Activated naive CD8-positive, alpha-beta T cell treated with anti-CD3 and anti-CD28 coated beads, Interleukin-2, amount 50 U/mL, for 16 hours (primary cell): ENCODE measurements around the gene NPSR1.
"Not testable (repeated sequence)": the region's sequence is repeated elsewhere in the genome, so short reads cannot be mapped to it uniquely, and the experiment has no call there.

ENCODE experiments used
- DNase-seq: peaks from one replicate; pipeline ENCODE4 v3.0.0-alpha.2; 2020; ENCODE audit warnings: low read depth, low spot score

Gene NPSR1

GRCh38 chr7:34868602-34869001 lies 210.6 kb downstream of the NPSR1 start:
- not testable (repeated sequence) for DNase-seq

GRCh38 chr7:34869057-34869456 lies 211.0 kb downstream of the NPSR1 start:
- DNase-seq = no peak

GRCh38 chr7:34870041-34870440 lies 212.0 kb downstream of the NPSR1 start:
- DNase-seq = not testable (repeated sequence)

GRCh38 chr7:34874329-34874728 lies 216.3 kb downstream of the NPSR1 start:
- DNase-seq = not testable (repeated sequence)

GRCh38 chr7:34875481-34875880 lies 217.5 kb downstream of the NPSR1 start:
- no peak for DNase-seq

GRCh38 chr7:34878944-34879735 lies 221.1 kb downstream of the NPSR1 start:
- DNase-seq = not testable (repeated sequence)

GRCh38 chr7:34879871-34880270 lies 221.9 kb downstream of the NPSR1 start:
- no peak for DNase-seq

- DNase-seq = not testable (repeated sequence)
These were observed 225.8 kb downstream of the NPSR1 start for GRCh38 chr7:34883855-34884254.

- no peak for DNase-seq
These were observed 228.8 kb downstream of the NPSR1 start for GRCh38 chr7:34886856-34887255.

- DNase-seq = no peak
These were observed 231.9 kb downstream of the NPSR1 start for GRCh38 chr7:34889951-34890350.

- DNase-seq = no peak
These were observed 237.2 kb downstream of the NPSR1 start for GRCh38 chr7:34895202-34895601.
